NOMO-1 (cell line): Measurements from ENCODE around the gene FBXL2.
"Not testable (repeated sequence)": the region's sequence is repeated elsewhere in the genome, so short reads cannot be mapped to it uniquely, and the experiment has no call there.

ENCODE experiments used
- DNase-seq, 2 experiments: peaks; one replicate each; lab custom pipeline; 2025; ENCODE audit not compliant: unreplicated experiment in 2 of 2; lab: John Stamatoyannopoulos, UW

The FBXL2 gene

DNA sequence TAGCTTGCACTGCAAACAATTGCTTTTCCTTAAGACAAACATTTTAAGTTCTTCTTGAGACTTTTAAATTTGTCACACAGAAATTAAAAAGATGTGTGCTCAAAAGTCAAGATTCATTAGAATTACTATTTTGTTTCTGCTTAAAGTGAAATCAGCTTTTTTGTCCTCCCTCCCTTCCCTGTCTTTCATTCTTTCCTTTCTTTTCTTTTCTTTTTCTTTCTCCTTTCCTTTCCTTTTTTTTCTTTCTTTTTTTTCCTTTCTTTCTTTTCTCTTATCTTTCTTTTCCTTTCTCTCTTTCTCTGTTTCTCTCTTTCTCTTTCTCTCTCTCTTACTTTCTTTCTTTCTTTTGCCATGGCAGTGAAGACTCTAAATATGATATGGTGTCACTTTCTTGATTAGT, 37.8 kb downstream of the FBXL2 start:
- no peak for DNase-seq

DNA sequence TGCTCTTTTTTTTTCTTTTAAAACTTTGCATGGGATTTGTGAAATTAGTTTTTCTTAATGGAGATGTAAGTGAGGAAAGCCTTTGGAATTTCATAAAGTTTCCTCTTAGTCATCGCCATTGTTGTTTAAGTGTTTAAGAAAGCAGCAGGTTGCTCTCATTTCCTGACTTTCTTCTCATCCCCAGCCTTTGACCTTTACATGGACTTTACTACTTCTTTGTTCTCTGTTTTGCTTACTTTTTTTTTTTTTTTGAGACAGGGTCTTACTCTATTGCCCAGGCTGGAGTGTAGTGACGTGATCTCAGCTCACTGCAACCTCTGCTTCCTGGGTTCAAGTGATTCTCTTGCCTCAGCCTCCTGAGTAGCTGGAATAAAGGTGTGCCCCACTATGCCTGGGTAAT, 38.6 kb downstream of the FBXL2 start:
- no peak for DNase-seq

DNA sequence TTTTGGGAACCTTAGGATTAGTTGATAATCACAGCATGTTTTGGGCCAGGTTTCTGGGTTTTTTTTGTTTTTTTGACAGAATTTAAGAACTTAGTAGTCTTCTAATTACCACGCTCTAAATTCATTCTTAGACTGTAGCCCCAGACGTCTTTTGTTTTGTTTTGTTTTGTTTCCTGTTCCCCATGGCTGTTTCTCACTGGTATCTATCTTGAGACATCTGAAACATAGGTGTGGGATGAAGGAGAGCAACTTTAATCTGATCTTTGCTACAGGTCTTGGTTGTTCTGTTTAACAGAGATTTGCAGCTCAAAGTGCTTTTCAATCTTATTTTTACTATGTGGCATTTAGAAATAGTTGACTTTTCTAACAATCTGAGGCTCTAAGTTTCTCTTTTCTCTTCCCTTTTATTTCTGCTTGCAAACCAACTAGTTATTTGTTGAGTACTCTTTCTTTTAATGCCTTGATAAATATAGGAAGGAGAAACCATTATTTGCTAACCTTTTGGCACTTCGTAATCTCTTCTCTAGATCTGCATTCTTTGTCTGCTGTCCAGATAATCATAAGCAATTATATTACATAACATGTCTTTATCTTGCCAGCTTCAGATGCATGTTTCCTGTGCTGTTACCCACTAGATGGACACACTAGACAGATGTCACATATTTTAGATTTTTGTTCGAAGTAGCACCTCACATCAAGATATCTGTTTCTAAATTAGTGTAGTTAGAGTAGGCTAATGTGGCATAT, 40.9 kb downstream of the FBXL2 start:
- DNase-seq: peak; percentile 12 to 50

DNA sequence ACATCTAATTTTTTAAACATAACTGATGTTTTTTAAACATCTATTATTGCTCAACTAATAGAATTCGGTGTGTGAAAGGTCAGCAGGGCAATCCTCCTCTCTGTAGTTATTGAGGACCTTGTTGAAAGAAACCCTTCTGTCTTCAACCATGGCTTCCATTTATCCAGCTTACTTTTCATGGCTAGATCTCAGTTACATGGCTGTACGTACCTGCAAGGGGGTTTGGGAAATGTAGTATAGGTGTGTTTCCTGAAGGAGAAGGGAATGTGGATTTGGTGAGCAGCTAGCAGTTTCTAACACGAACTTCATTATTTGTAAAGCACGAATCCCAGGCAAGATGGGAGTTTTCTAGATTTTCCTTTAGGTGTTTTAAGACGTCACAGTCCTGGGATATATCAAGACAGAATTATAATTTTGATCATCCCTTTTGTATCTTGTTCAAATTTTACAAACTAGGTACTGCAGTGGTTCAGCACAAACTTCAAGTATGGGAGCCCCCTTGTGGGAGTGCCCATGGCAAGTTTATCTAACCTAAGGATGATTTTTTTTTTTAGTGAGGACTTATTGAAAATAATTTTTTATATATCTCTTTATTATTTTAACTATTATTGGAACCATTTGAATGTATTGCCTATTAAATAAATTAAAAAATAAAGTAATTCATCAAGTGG, 41.6 kb downstream of the FBXL2 start:
- DNase-seq: no peak

DNA sequence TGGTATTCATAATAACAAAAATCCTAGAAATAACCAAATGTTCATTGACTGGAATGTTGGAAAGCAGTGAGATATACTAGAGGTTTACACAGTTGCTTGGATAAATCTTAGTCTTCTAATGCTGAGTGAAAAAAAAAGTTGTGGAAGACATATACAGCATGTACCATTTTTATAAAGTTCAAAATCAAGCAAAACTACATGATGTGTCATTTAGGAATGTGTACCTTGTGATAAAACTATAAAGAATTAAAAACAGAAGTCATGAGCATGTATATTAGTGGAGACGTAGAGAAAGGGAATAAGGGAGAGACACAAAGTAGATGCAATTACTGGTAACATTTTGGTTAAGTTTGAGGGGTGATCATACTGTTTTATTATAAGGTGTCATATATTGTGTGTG, 45.2 kb downstream of the FBXL2 start:
- DNase-seq: no peak

DNA sequence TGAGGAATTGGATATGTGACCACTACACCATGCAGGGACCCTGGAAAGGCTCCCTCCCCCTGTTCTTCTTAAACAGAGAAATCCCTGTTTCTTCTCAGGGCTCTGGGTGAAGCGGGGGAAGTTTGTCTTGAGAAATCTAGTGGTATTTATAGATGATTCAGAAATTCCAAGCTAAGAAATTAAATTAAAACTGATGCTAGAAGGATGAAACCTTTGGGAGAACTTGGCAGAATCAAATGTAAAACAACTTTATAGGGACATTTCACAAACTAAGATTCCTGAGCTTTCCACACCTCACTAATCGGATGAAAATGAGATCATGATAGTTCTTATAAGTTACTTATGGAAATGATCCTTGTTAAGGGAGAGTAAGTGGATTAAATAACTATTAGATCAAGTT, 54.2 kb downstream of the FBXL2 start:
- no peak for DNase-seq

DNA sequence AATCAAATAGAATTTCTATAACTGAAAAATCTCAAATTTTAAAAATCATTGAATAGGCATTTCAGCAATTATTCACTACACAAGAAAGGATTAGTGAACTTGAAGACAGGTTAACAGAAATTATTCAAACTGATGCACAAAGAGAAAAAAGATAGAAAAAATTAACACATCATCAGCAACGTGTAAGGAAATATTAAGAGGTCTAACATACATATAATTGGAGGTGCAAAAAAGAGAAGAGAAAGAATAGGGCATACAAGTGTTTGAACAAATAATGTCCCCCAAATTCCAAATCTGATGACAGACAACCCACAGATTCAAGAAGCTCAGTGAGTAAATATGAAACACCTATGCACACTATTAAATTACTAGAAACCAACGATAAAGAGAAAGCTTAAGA, 57.1 kb downstream of the FBXL2 start:
- no peak for DNase-seq

DNA sequence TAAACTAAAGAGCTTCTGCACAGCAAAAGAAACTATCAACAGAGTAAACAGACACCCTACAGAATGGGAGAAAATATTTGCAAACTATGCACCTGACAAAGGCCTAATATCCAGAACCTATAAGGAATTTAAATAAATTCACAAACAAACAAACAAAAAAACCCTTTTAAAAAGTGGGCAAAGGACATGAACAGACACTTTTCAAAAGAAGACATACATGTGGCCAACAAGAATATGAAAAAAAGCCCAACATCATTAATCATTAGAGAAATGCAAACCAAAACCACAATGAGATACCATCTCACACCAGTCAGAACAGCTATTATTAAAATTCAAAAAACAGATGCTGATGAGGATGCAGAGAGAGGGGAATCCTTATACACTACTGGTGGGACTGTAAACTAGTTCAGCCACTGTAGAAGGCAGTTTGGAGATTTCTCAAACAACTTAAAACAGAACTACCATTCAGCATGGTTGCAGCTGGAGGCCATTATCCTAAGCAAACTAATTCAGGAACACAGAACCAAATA, 61.8 kb downstream of the FBXL2 start:
- DNase-seq: not testable (repeated sequence)

DNA sequence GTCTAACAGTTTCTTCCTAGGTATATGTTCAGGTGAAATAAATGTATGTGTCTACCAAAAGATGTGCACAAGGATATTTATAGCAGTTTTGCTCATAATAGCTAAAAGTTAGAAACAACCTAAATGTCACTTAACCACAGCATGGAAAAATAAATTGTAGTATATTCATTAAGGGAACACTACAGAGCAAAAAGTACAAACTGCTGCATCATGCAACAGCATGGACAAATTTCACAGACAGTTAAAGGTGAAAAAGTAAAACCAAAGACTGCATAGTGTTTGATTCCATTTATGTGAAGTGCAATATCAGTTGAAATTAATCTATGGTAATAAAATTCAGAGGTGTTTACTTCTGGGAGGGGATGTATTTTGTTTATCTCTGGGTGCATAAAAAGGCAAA, 62.5 kb downstream of the FBXL2 start:
- no peak for DNase-seq

DNA sequence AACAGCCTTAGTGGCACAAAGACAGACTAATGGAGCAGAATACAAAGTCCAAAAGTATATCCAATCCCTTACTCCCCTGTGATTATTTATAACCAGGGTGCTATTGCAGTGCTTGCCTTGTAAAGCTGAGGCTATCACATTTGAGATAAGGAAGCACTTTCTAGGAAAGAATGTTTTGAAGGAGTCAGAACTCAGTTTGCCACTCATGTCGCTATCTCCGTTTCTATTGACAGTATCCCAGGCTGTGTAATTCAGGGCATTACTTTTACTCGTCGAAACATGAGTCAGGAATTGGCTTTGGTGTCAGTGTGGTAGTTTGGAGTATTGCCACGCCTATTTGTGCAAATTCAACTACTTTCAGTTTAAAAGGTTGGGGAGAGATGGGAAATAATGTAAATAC, 78.4 kb downstream of the FBXL2 start:
- DNase-seq: no peak

DNA sequence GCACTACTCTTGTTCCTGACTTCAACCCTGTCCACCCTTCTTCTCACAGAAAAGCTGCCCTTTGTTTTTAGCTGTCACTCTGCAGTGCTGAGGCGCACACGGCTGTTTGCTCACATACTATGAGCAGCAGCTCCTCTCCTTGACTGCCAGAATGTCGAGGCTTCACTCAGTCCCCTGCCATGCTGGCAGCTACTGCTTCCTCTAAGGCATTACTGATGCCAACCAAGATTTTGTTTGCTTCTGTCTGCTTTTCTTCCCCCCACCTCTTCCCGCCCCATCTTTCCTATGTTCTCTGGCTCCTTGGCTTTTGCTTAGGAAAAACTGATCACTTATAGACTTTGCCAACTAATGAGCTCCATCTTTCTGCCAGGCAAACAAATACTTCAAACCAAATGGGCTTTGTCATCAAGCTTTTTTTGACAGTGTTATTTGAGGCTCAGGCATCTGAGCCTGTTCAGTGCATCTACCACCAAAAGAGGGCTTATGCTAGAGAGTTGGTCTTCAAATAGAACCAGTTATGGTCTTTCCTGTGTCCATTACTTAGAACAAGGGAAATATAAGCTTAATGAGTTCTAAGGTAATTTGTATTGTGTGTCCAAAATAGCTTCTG, 81.0 kb downstream of the FBXL2 start:
- DNase-seq: no peak

DNA sequence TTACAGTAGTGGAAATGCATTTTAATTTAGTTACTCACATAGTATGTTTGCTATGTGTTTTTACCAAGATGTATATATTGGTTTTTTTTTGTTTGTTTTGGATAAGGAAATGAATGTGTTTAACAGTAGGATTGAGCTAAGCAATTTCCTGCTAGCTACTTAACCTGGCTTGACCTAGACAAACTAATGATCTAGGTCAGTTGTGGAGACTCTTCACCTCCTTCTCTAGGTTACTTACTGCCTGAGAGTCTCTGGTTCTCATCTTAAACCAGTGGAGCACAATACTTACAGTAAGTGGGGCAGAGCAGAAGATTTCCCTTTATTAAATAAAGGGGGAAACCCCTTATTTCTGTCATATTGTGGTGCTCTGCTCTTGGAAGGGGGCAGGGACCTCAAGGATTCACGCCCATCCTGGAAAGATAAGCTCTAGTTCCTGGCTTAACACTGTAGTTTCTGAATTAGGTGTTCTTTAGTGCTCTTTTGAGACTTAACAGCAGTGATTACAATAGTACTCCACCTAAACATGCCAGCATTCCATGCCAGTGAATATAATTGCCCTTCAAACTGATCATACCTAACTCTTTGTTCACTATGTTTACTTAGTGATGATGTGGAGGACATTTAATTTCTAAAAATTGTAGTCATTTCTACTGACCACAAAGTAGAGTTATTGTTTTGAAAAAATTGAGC, 83.0 kb downstream of the FBXL2 start:
- no peak for DNase-seq

DNA sequence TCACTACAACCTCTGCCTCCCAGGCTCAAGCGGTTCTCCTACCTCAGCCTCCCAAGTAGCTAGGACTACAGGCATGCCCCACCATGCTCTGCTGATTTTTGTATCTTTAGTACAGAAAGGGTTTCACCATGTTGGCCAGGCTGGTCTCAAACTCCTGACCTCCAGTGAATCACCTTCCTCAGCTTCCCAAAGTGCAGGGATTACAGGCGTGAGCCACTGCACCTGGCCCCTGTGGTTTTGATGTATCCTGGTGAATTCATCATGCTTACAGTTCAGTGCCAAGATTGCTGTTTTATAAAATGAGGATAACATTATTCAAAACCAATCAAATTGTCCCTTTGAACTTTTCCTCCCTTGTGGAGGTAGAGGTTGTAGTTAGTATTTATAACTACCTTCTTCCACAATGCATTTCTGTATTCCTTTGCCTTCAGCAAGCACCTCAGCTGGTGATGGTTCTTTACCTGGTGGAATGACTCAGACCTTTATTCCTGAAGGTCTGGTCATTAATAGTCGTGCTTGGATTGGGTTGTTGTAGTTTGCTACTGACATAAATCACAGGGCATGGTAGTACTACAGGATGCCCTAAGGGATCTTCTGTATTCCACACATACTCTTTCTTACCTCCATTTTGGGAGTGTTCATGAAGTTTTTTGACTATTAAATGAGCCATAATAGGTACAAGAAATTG, 86.0 kb downstream of the FBXL2 start:
- no peak for DNase-seq

DNA sequence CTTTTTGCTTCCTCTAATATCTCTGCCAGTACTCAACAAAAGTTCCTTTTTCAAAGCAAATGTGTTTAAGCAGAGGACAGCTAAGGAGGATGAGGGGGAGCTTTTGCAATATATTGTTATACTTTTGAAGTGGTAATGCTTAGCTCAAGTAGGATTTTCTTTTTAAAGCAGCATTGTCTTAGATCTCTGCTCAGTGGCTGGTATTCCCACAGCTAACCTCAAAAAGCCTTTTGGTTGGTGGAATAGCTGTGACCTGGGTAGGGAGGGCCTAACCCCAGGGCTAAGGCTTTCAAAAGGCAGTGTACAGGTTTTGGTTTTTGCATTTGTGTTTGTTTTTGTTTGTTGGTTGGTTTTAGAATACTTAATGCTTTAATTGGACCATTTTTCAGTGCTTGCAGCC, 86.8 kb downstream of the FBXL2 start:
- DNase-seq: no peak

DNA sequence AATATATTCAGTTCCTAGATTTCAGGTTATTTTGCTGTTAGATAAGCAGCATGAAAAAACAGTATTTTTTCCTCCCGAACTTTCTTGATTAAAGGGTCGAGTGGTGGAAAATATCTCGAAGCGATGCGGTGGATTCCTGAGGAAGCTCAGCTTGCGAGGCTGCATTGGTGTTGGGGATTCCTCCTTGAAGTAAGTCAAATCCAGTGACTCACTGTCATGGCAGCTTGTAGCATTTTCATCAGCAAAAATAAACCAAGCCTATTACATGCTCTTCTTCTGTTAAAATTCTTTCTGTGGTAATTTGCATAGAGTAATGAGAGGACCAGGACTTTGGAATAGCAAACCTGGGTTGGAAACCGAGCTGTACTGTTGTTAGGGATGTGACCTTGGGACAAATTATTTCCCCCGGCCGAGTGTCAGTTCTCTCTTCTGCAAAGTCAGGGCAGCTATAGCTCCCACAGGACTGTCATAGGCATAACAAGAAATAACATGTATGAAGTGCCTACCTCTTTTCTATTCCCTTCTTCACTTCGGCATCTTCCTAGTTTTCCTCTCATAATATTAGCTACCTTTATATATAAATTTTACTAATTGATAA, 87.4 kb downstream of the FBXL2 start:
- DNase-seq: no peak

DNA sequence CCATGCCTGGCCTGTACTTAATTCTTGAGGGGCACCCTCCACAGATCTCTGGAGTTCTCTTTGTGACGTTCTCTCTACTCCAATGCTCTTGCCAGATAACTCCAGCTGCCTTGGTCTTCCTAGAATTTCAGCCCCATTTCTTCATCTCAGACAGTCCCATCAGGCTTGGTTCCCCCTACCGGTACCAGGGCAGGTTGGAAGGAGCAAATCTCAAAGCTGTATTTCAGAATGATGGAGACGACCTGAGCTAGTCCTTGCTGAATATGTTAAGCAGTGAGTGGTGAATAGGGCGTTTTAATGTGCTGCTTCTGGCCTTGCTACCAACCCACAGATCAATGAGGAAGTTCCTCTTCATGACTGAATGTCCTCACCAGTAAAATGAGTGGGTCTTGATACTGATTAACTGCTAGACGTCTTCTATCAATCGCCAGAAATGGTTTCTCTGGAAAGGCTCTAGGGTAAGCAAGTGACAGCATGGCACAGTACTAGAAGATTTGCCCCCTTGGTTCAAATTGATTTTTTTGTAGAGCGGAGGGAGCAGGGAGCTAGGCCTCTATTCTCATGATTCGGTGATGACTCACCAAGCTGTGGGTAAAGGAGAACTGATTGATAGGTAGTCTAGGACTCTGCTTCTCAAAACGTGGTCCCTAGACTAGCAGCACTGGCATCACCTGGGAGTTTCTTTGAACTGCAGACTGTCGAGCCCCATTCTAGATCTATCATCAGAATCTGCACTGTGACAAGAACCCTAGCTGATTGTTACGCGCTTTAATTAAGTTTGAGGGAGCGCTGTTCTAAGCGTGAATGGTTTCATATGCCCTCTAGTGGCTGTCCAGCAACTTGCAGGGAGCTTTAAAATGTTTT, 95.2 kb downstream of the FBXL2 start:
- peak; percentile 72 to 88 for DNase-seq

DNA sequence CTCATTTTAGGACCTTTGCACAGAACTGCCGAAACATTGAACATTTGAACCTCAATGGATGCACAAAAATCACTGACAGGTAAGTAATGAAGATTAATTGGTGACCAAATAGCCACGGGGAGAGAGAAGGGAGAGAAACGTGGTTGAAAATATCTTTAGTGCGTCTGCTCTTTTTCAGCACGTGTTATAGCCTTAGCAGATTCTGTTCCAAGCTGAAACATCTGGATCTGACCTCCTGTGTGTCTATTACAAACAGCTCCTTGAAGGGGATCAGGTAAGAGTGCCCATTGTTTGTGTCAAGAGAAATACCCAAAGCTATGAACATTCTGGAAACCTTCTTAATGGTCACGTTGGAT, 95.8 kb downstream of the FBXL2 start:
- no peak for DNase-seq

DNA sequence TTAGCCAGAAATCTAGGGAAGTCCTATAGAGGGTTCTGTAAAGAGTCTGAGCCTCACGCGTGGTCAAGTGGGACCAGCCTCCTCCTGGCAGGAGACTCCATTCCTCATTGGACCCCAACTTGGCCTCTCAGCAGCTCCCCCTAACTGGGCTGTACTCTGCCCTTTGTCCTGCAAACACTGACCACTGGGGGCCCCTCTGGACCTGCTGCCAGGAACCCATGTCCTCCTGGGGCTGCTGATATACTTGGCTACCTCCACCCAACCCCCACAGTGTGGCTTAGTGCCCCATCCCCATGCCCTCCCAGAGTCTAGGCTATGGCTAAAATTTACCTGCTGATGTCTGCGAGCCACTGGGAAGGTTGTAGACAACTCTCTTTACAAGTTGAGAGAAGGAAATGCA, 100.2 kb downstream of the FBXL2 start:
- no peak for DNase-seq

DNA sequence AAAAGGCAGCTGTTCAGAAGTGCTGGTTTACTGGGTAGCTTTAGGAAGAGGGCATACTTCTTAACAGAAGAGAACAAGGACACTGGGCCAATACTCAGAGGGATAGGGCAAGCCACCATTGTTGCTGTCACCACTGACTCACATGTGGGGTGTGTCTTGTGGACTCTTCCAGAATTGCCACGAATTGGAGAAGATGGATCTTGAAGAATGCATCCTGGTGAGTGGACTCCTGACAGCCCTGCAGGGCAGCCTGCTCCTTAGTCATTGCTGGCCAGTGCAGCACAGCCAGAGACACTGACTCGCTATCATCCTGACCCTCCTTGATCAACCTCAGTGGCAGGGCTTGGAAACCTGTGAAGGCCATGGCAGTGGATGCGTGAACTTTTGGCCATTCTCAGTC, 100.7 kb downstream of the FBXL2 start:
- no peak for DNase-seq

DNA sequence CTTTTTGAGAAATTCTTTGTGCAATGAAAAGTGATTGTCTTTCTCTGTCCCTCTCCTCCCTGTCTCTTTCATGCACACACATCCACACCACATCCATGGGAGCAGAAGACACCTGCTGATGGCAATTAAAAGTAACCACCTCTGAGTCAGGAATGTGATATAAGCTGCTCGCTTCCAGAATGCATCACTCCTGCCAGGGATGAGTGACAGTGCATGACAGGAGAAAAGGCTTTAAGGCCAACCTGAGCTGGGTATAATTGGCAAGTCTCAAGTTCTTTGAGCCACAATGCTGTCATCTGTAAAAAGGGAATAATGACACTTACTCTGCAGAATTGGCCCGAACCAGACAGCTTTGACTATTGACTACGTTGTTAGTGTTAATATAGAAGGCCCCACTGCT, 103.4 kb downstream of the FBXL2 start:
- DNase-seq: no peak
